ENCODE results near the gene CACNA2D3. TPM values are rescaled to one million over a fixed set of nuclear protein-coding genes. Genes with fewer than 3 reads are reported as not detected.

The CACNA2D3 gene
- total RNA-seq, 6 donors from 2014 or later: 2.9 to 16.8 (median 4.9) TPM

DNA sequence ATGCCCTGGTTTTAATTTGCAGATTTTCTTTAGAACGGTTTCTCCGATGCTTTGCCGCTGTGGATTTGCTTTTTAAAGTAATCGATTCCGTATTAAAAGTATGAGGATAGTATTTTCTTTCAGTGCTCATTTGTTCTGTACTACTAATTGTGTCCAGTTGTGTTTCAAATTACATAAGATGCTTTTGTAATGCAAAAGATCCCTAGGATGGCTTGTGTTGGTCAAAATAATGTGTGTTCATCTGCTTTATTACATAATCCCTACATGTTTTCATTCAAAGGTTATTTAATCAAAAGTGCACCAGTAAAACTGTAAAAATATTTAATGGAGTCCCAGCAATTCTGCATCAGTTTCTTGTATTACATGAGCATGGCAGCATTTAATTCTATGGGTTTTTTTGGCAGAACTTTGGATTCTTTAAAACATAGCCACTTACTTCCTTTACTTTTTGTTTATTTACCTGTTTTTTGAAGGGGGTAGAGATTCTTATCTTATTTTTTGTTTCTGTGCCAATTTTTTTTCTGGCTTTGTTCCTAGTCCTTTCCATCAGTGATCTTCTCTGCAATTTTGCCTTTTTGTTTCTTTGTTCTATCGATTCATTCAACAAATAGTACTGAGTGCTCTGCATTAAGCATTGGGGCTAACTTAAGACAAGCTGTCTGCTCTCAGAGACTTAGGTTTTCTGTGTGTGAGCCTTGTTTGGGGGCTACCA, 452.7 kb downstream of the CACNA2D3 start:
- DNase-seq (no peak), ATAC-seq (ENCODE audit: low FRiP score in 2 of 2) (no peak)
- Histone ChIP-seq H3K27me3 (no peaks in the 10 kb centered on the region), H3K4me3 (no peak overlapping the region), H3K4me1 (no peaks in the 10 kb centered on the region), H3K9me3 (peaks cover 0 to 3% (median 0%) of the 10 kb centered on the region in 4 donors), H3K27ac (no peak overlapping the region), H3K36me3 (no peaks in the 10 kb centered on the region)
- WGBS, 2 donors: 87 to 89% methylated on average over 6 of the region's 6 CpGs
- TF ChIP-seq POLR2A (IDR thresholded peaks at IDR 0.05) (no peak), POLR2AphosphoS5 (IDR thresholded peaks at IDR 0.05) (no peak), EP300 (IDR thresholded peaks at IDR 0.05) (no peak)
- TF ChIP-seq, protein P1, sequence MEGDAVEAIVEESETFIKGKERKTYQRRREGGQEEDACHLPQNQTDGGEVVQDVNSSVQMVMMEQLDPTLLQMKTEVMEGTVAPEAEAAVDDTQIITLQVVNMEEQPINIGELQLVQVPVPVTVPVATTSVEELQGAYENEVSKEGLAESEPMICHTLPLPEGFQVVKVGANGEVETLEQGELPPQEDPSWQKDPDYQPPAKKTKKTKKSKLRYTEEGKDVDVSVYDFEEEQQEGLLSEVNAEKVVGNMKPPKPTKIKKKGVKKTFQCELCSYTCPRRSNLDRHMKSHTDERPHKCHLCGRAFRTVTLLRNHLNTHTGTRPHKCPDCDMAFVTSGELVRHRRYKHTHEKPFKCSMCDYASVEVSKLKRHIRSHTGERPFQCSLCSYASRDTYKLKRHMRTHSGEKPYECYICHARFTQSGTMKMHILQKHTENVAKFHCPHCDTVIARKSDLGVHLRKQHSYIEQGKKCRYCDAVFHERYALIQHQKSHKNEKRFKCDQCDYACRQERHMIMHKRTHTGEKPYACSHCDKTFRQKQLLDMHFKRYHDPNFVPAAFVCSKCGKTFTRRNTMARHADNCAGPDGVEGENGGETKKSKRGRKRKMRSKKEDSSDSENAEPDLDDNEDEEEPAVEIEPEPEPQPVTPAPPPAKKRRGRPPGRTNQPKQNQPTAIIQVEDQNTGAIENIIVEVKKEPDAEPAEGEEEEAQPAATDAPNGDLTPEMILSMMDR (IDR thresholded peaks at IDR 0.05): no peak

DNA sequence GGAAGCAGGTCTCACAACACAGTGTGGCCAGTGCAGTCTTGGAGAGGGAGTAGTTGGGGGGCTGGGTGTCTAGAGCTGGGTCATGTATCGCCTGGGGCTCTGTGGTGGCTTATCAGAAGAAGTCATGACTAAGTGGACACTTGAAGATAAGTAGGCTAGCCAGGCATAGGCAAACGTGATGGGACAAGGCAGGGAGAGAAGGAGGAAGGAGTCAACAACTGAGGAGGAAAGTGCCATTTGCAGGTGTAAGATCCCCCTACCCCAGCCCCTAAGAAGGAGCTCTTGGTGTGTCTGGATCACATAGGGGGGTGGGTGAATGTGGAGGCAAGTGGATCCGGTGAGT, 453.2 kb downstream of the CACNA2D3 start:
- no peak overlapping the region for H3K4me3 ChIP-seq
- no peak overlapping the region for H3K27ac ChIP-seq
- TF ChIP-seq POLR2A (IDR thresholded peaks at IDR 0.05) (no peak), EP300 (IDR thresholded peaks at IDR 0.05) (no peak)
- TF ChIP-seq, protein P1 (IDR thresholded peaks at IDR 0.05): no peak
- H3K9me3 ChIP-seq: peaks cover 0 to under 1% (median 0%) of the 10 kb centered on the region in 4 donors
- no peaks in the 10 kb centered on the region for H3K36me3 ChIP-seq
- 48 to 54% methylated on average over 3 of the region's 3 CpGs for WGBS, 2 donors
- no peaks in the 10 kb centered on the region for H3K4me1 ChIP-seq
- H3K27me3 ChIP-seq: no peaks in the 10 kb centered on the region
- ATAC-seq (ENCODE audit: low FRiP score in 2 of 2) (no peak), DNase-seq (no peak)

DNA sequence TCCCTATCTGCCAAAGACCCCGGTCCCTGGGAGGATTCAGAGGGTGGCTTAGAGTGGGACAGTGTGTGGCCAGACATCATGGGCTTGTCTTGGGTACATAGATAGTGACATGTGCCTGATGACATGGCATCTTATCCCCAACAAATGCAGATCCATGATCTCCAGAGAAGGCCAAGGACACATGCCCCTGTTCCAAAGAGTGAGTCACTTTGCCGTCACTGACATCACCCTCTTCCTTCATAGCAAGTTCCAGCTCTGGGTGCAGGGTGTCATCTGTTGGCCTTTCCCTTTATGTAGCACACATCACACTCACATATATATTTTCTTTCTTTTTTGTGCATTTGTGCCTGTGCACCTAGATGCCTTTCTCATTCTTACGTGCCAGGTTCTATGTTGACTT, 455.0 kb downstream of the CACNA2D3 start:
- 95 to 97% methylated on average over 3 of the region's 3 CpGs for WGBS, 2 donors
- no peak overlapping the region for H3K4me3 ChIP-seq
- no peaks in the 10 kb centered on the region for H3K4me1 ChIP-seq
- DNase-seq (no peak), ATAC-seq (ENCODE audit: low FRiP score in 2 of 2) (no peak)
- no peak overlapping the region for H3K27ac ChIP-seq
- TF ChIP-seq EP300 (IDR thresholded peaks at IDR 0.05) (no peak), POLR2A (IDR thresholded peaks at IDR 0.05) (no peak), POLR2AphosphoS5 (IDR thresholded peaks at IDR 0.05) (no peak)
- TF ChIP-seq, protein P1 (IDR thresholded peaks at IDR 0.05): no peak
- H3K36me3 ChIP-seq: no peaks in the 10 kb centered on the region
- H3K9me3 ChIP-seq: no peaks in the 10 kb centered on the region
- H3K27me3 ChIP-seq: no peaks in the 10 kb centered on the region

DNA sequence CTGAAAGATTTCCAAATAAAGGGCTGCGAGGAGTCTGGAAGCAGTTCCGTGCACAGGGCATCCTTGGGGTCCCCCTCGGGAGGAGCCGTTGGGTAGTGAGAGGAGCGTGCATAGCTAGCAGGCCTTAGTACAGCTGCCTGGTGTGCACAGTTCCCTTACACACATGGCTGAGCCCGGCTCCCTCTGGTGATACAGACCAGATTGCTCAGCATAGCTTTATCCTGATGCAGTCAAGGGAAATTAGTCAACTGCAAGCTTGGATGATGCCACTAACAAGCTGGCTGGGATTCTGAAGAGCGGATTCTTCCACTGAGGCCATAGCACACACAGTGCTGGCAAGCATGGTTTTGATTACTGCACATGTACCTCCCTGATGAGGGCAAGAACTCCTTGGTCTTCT, 456.1 kb downstream of the CACNA2D3 start:
- TF ChIP-seq, protein P1 (IDR thresholded peaks at IDR 0.05): no peak
- no peak for TF ChIP-seq POLR2AphosphoS5 (IDR thresholded peaks at IDR 0.05)
- TF ChIP-seq EP300 (IDR thresholded peaks at IDR 0.05): no peak
- no peak for TF ChIP-seq POLR2A (IDR thresholded peaks at IDR 0.05)
- H3K4me1 ChIP-seq: no peaks in the 10 kb centered on the region
- H3K9me3 ChIP-seq: no peaks in the 10 kb centered on the region
- H3K4me3 ChIP-seq: no peak overlapping the region
- DNase-seq (no peak), ATAC-seq (ENCODE audit: low FRiP score in 2 of 2) (peak in 1 of 2 donors; percentile 18)
- no peaks in the 10 kb centered on the region for H3K36me3 ChIP-seq
- H3K27me3 ChIP-seq: no peaks in the 10 kb centered on the region
- H3K27ac ChIP-seq: no peak overlapping the region
- WGBS, 2 donors: 85 to 92% methylated on average over 6 to 7 of the region's 7 CpGs

DNA sequence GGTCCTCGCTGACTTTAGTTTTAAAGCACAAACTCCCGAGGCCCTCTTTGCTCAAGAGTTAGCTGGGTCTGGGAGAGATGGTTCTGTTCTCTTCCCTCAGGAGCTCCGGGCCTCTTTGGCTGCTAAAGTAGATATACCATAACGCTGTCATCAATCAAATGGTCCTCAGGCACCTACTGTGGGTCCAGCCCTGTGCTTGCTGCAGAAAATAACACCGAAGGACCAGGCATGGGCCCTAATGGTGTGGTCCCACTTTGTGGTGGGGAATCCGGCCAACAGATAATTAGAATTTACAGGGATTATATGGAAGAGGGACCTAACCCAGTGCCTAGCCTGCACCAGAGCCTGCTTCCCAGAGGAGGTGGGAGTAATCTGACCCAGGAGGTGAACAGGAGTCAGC, 458.1 kb downstream of the CACNA2D3 start:
- Histone ChIP-seq H3K36me3 (no peaks in the 10 kb centered on the region), H3K27me3 (no peaks in the 10 kb centered on the region), H3K4me1 (no peaks in the 10 kb centered on the region), H3K9me3 (no peaks in the 10 kb centered on the region), H3K4me3 (no peak overlapping the region), H3K27ac (no peak overlapping the region)
- 86 to 88% methylated on average over 6 of the region's 6 CpGs for WGBS, 2 donors
- no peak for TF ChIP-seq POLR2A (IDR thresholded peaks at IDR 0.05)
- no peak for TF ChIP-seq POLR2AphosphoS5 (IDR thresholded peaks at IDR 0.05)
- TF ChIP-seq, protein P1 (IDR thresholded peaks at IDR 0.05): no peak
- TF ChIP-seq EP300 (IDR thresholded peaks at IDR 0.05): no peak
- DNase-seq: no peak
- ATAC-seq (ENCODE audit: low FRiP score in 2 of 2): no peak

All from upper lobe of left lung (tissue), 6 donors.